ENCODE results near the gene NOTO. TPM values are rescaled to one million over a fixed set of nuclear protein-coding genes. Genes with fewer than 3 reads are reported as not detected.
"Not testable (repeated sequence)": the region's sequence is repeated elsewhere in the genome, so short reads cannot be mapped to it uniquely, and the experiment has no call there.

The NOTO gene, protein sequence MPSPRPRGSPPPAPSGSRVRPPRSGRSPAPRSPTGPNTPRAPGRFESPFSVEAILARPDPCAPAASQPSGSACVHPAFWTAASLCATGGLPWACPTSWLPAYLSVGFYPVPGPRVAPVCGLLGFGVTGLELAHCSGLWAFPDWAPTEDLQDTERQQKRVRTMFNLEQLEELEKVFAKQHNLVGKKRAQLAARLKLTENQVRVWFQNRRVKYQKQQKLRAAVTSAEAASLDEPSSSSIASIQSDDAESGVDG
- total RNA-seq, result not detected
- long read RNA-seq, result 0 reads

DNA sequence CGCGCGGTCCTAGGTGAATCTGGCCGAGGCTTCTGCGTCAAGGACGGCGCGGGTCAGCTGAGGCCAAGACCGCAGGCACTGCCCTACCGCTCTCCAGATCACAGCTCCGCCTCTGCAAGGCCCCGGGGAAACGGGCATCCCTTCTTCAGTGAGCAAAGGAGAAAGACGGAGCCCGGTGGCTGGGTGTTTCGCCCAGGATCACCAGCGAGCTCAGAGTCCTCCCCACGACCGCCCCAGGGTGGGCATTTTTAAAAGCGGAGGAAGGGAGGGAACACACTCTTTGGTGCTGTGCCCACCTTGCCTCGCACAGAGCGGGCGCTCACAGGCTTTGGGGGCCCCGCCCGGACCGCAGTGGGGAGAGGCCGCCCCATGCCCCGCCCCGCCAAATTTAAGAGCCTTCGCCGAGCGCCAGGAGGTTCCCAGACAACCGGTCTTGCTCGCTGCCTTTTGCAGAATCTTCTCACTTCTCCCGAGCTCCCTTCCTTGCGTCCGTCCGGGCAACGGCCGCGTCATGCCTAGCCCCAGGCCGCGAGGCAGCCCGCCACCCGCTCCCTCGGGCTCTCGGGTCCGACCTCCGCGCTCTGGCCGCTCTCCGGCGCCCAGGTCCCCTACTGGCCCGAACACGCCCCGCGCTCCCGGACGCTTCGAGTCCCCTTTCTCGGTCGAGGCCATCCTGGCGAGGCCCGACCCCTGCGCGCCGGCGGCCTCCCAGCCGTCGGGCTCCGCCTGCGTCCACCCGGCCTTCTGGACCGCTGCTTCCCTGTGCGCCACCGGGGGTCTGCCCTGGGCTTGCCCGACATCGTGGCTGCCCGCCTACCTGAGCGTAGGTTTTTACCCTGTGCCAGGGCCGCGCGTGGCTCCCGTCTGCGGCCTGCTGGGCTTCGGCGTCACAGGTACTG lies at the start of gene NOTO:
TSS of gene NOTO (plus strand) at position 419 of the 899 bp plus-strand sequence. CDS start at position 512, 93 bp downstream.
- TF ChIP-seq, protein P1, sequence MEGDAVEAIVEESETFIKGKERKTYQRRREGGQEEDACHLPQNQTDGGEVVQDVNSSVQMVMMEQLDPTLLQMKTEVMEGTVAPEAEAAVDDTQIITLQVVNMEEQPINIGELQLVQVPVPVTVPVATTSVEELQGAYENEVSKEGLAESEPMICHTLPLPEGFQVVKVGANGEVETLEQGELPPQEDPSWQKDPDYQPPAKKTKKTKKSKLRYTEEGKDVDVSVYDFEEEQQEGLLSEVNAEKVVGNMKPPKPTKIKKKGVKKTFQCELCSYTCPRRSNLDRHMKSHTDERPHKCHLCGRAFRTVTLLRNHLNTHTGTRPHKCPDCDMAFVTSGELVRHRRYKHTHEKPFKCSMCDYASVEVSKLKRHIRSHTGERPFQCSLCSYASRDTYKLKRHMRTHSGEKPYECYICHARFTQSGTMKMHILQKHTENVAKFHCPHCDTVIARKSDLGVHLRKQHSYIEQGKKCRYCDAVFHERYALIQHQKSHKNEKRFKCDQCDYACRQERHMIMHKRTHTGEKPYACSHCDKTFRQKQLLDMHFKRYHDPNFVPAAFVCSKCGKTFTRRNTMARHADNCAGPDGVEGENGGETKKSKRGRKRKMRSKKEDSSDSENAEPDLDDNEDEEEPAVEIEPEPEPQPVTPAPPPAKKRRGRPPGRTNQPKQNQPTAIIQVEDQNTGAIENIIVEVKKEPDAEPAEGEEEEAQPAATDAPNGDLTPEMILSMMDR (IDR thresholded peaks at IDR 0.05), result no peak
- H3K9me3 ChIP-seq, result no peaks in the 10 kb centered on the region
- ATAC-seq, result peak; percentile 62
- H3K27ac ChIP-seq, result no peak within 1 kb of the TSS
- H3K4me3 ChIP-seq, result peak within 1 kb of the TSS; percentile 34
- DNase-seq, result no peak
- H3K36me3 ChIP-seq, result no peaks in the 10 kb centered on the region
- peaks cover 14% of the 10 kb centered on the region for H3K4me1 ChIP-seq
- intact Hi-C loops (cut with DNase I), result no loop called here
- H3K27me3 ChIP-seq, result peaks cover 54% of the 10 kb centered on the region

DNA sequence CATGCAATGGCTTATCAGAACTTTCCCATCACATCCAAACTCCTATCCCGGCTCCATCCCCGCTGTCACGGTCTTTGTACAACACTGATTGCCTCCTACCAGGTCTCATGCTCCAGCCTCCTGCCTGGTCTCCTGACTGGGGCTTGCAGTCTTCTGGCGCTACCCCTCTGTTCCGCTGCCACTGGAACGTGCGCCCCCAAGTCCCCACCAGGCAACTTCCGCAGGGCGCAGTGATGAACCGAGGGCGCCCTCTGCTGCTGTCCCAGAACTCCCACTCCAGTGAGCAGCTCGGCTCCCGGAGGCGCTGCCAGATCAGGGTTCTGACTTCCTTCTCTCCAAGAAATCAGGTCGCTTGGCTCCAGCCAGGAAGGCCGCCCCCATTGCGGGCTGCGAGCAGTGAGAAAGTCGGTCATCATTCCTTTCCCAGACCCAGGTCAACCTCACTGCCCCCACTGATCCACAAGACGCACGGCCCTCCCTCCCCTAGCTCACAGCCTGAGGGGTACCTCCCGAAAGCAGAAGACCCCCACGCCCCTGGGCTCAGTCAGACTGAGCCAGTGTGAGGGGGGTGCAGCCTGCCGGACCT lies 45.7 kb upstream of the NOTO start:
- peak; percentile 77 for DNase-seq

DNA sequence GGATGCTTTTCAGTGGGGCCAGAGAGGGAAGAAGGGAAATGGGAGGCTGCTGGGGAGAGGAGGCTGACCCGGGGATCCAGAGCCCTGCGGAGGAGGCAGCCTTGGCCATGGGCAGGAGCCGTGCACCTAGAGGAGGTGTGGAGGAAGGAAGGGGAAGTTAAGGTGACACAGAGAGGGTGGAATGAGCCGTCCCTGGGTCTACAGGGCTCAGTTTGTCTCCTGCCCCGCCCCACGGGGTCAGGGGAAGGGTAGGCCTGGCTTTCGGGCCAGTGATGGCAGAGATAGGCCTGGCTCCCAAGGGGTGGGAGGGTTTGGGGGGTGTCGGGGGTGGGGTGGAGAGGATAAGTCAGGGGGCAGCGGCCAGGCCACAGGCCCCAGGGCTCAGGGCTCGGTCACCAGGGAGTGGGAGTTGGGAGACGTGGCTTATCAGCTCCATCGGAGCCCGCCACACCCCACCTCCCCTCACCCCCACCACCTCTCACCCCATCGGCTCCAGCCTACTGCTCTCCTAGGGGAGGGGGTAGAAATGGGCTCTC lies 39.5 kb upstream of the NOTO start:
- intact Hi-C loops (cut with DNase I), result loop anchor here (10.0 kb wide), 1 partner anchor 268 kb away; no protein-coding TSS in a partner anchor
- TF ChIP-seq, protein P1 (IDR thresholded peaks at IDR 0.05), result no peak
- Histone ChIP-seq H3K36me3 (no peaks in the 10 kb centered on the region), H3K27ac (no peak overlapping the region), H3K4me1 (no peaks in the 10 kb centered on the region), H3K9me3 (no peaks in the 10 kb centered on the region), H3K4me3 (no peak overlapping the region), H3K27me3 (peaks cover 3% of the 10 kb centered on the region)
- no peak for DNase-seq
- ATAC-seq, result no peak

More for the DNA sequence above, 45.7 kb upstream of the NOTO start:
- peak; percentile 87 for ATAC-seq
- Histone ChIP-seq H3K36me3 (no peaks in the 10 kb centered on the region), H3K27me3 (peaks cover 18% of the 10 kb centered on the region), H3K9me3 (no peaks in the 10 kb centered on the region), H3K4me3 (no peak overlapping the region), H3K4me1 (peaks cover 4% of the 10 kb centered on the region), H3K27ac (no peak overlapping the region)
- intact Hi-C loops (cut with DNase I), result loop anchor here (5.0 kb wide), 1 partner anchor 69 kb away; no protein-coding TSS in a partner anchor
- TF ChIP-seq, protein P1 (IDR thresholded peaks at IDR 0.05), result peak; percentile 66

DNA sequence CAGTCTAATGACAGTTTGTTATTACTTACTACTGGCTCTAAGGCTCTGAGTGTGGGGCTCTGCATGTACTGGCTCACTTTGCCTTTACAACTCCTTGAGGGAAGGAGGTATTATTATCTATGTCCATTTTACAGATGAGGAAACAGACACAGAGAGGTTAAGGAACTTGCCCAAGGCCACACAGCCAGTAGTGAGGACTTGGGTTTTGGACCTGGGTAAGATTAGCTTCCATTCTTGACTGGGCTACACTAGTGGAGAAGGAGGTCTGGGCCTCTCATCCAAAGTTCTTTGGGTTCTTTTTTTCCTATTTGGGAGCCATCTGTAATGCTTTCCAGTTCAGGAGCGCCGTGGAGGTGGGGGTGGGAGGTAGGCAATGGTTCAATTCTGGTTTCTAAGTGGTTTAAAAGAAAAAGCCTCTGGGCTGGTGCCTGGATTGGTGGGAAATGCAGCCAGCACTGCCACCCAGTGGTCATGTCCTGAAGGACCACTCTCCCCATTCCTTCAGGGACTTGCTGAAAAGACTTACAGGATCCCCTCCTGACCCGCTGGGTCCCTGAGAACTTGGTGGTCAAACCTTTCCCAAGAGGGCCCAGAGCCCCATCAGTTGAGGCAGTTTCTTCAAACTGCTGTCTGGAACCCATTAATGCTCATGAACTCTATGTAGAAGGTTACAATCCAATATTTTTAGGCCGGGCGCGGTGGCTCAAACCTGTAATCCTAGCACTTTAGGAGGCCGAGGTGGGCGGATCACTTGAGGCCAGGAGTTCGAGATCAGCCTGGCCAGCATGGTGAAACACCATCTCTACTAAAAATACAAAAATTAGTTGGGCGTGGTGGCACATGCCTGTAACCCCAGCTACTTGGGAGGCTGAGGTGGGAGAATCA lies 38.6 kb upstream of the NOTO start:
- H3K4me3 ChIP-seq, result no peak overlapping the region
- no peaks in the 10 kb centered on the region for H3K9me3 ChIP-seq
- ATAC-seq, result peak; percentile 94
- DNase-seq, result peak; percentile 78
- H3K27ac ChIP-seq, result no peak overlapping the region
- no peaks in the 10 kb centered on the region for H3K4me1 ChIP-seq
- TF ChIP-seq, protein P1 (IDR thresholded peaks at IDR 0.05), result peak; percentile 93
- intact Hi-C loops (cut with DNase I), result loop anchor here (10.0 kb wide), 1 partner anchor 269 kb away; no protein-coding TSS in a partner anchor
- H3K36me3 ChIP-seq, result no peaks in the 10 kb centered on the region
- no peaks in the 10 kb centered on the region for H3K27me3 ChIP-seq

DNA sequence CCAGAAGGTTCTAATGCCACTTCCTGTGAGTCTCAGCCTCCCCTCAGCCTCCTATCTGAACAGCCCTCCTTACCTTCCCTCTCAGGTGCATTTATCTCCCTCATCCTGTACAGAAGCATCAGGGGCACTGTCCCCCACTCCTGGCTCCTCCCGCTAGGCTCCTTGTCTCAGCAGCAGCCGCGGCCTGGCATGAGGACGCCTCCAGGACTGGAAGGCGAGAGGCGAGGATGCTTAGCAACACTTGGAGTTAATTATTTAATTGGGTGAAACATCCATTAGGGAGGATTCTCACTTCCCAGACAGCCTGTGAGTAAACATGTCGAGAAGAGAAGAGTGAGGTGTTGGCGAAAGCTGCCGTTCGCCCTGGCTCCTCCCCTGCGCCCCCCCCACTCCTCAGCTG lies 36.4 kb upstream of the NOTO start:
- H3K27me3 ChIP-seq, DNase-seq, ATAC-seq, H3K9me3 ChIP-seq, H3K27ac ChIP-seq, H3K4me3 ChIP-seq, H3K4me1 ChIP-seq, H3K36me3 ChIP-seq: not testable (repeated sequence)
- intact Hi-C loops (cut with DNase I), result loop anchor here (10.0 kb wide), 1 partner anchor 271 kb away; no protein-coding TSS in a partner anchor

DNA sequence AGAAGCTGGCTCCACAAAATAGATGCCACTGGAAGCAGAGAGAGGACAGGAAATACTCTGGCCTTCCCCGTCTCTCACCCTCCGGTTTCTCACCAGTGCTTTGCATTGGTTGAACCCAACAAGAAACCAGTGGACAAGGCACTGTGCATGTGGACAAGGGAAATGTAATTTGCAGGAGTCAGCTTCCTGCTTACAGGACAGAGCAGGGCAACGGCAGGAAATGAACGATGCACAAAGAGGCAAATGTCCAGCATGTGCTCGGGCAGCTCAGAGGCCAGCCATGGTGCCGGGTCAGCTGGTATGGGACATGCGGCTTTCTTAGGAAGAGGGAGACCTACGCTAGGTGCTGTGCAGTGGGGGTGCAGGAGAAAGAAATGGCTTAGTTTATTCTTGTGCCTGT lies 35.6 kb upstream of the NOTO start:
- not testable (repeated sequence) for H3K4me3 ChIP-seq, H3K27me3 ChIP-seq, H3K4me1 ChIP-seq, H3K27ac ChIP-seq, H3K9me3 ChIP-seq, H3K36me3 ChIP-seq, ATAC-seq, DNase-seq
- intact Hi-C loops (cut with DNase I), result loop anchor here (10.0 kb wide), 1 partner anchor 272 kb away; no protein-coding TSS in a partner anchor

DNA sequence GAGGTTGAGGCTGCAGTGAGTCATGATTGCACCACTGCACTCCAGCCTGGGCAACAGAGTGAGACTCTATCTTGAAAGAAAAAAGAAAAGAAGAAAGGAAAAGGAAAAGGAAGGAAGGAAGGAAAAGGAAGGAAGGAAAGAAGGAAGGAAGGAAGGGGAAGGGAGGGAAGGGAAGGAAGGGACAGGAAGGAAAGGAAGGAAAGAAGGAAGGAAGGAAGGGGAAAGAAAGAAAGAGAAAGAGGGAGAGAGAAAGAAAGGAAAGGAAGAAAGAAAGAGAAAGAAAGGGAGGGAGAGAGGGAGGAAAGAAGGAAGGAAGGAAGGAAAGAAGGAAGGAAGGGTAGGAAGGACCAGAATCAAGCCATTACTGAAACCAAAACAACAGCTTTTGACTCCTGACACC lies 34.0 kb upstream of the NOTO start:
- not testable (repeated sequence) for ATAC-seq, H3K36me3 ChIP-seq, H3K4me1 ChIP-seq, H3K9me3 ChIP-seq, H3K27ac ChIP-seq, H3K4me3 ChIP-seq, DNase-seq, H3K27me3 ChIP-seq
- intact Hi-C loops (cut with DNase I), result loop anchor here (10.0 kb wide), 1 partner anchor 274 kb away; no protein-coding TSS in a partner anchor

DNA sequence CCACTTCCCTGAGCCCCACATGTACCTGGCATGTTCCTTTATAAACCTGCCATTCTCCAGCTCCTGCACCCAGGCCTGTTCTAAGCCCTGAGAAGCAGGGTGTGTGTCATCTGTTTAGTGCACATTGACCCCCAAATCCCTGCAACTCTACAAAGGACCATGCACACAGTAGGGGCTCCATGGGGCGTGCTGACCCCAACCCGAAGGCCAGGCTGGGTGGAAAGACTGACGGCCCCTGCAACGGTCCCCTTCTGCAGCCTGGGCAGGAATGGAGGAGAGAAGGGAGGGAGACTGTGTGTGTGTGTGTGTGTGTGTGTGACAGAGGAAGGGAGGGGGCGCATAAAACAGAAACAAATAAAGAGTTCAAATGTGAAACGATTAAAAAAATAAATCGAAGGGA lies 32.0 kb upstream of the NOTO start:
- H3K36me3 ChIP-seq; H3K27me3 ChIP-seq; H3K9me3 ChIP-seq; H3K27ac ChIP-seq; DNase-seq; intact Hi-C loops (cut with DNase I); H3K4me3 ChIP-seq; ATAC-seq; H3K4me1 ChIP-seq: not testable (repeated sequence)
